DND-41 (cell line): ENCODE data around the gene EPHB3.

ENCODE experiments used
- EZH2 ChIP-seq: IDR thresholded peaks from 3 replicates; pipeline ENCODE4 v1.6.1; 2012; ENCODE audit warnings: borderline replicate concordance, low read depth, mild to moderate bottlenecking, moderate library complexity, low read length, inconsistent platforms; ENCODE audit not compliant: severe bottlenecking
- TF ChIP-seq, protein P1 (sequence below): IDR thresholded peaks from 2 replicates; pipeline ENCODE4 v1.5.1; 2012; ENCODE audit warnings: borderline replicate concordance, low read length, moderate library complexity, mild to moderate bottlenecking; ENCODE audit not compliant: poor library complexity, severe bottlenecking; ENCODE audit errors: extremely low read depth

DNA sequence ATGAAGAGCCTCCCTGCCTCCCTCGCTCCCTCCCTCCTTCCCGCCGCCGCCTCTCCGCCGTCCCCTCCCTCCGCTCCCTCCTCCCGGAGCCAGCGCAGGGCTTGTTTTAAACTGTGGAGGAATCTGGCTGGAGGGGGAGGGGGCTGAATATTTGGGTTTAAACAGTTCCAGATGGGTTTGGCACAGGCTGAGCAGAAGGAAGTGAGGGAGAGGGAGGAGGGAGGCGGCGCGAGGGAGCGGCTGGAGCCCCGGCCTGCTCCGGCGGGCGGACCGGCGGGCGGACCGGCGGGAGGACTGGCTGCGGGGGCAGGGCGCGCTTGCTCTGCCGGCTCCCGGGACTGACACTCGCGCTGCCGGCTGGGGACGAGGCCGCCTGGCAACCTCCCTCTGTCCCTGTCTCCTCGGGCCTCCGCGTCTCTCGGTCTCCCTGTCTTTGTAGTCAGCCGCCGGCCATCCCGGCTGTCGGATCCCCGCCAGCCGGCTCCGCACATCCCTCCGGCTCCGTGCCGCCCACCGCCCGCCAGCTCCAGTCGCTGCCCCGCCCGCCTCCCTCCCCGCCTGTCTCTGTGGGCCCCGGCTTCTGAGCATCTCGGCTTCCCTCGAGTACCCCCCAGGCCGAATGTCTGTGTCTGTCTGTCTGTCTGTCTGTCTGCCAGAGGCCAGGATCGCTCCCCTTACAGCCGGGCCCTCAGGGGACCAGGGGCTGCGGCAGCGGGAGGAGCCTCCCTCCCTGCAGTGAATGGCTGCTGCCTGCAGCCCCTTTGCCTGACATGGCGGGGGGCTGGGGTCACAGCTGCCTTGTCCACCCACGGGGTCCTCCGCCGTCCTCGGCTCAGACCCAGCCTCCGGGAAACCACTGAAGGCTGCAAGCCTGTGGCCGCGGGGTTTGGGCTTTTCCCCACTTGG is 7.6 kb downstream of the EPHB3 start:
- TF ChIP-seq EZH2 = no peak
- TF ChIP-seq, protein P1, sequence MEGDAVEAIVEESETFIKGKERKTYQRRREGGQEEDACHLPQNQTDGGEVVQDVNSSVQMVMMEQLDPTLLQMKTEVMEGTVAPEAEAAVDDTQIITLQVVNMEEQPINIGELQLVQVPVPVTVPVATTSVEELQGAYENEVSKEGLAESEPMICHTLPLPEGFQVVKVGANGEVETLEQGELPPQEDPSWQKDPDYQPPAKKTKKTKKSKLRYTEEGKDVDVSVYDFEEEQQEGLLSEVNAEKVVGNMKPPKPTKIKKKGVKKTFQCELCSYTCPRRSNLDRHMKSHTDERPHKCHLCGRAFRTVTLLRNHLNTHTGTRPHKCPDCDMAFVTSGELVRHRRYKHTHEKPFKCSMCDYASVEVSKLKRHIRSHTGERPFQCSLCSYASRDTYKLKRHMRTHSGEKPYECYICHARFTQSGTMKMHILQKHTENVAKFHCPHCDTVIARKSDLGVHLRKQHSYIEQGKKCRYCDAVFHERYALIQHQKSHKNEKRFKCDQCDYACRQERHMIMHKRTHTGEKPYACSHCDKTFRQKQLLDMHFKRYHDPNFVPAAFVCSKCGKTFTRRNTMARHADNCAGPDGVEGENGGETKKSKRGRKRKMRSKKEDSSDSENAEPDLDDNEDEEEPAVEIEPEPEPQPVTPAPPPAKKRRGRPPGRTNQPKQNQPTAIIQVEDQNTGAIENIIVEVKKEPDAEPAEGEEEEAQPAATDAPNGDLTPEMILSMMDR = no peak
